Body of pancreas (tissue), 4 donors: ENCODE data around the gene PRM1.

Experiments used
- POLR2A ChIP-seq, 3 donors: fragments of 450-650 bp; IDR thresholded peaks; one replicate each; pipeline ENCODE4 v1.6.1; 2016; ENCODE audit warnings: antibody characterized with exemption in 3 of 3, mild to moderate bottlenecking in 2 of 3
- TF ChIP-seq, protein P1 (sequence below), 7 experiments: fragments of 450-650 bp in 4 of 7; fragments of 200-600 bp in 3 of 7; sonication (generic) in 3 of 7; IDR thresholded peaks; one replicate each; pipeline ENCODE4 v1.5.1; 2016 to 2019; ENCODE audit warnings: antibody characterized with exemption in 7 of 7

DNA sequence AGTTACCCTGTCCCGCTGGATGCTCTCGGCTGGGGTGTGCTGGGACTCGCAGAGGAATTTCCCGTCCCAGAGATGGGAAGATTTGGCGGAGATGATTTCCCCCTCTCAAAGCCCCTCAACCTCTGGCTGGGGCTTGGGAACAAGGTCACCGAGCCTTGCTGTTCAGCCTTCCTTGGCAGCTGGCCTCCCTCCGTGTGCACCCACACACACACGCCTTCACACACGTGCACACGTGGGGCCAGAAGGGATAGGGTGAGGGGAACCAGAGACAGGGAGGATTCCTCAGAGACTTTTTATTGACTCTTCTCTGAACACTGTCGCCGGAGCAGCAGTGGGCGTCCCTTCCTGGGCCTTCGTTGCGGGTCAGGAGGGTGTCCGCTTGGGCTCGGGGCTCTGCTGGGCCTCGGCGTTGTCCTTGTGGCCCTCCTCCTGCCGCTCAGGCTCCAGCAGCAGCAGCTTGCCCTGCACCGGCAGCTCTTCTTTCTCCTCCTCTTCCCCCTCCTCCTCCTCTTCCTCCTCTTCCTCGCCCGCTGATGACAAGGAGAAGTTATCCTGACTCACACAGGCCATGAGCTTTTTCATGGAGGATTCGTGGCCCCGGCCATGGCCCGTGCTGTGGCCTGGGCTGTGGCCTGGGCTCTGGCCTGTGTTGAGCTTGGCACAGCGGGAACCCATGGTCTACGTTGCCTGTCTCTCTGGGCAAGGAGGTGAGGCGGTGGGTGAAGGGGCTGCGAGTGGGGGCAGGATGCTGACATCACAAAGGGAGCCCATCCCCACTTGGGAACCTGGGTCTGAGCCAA, 8.0 kb downstream of the PRM1 start, which contains the start of gene PRM3:
- TF ChIP-seq, protein P1, sequence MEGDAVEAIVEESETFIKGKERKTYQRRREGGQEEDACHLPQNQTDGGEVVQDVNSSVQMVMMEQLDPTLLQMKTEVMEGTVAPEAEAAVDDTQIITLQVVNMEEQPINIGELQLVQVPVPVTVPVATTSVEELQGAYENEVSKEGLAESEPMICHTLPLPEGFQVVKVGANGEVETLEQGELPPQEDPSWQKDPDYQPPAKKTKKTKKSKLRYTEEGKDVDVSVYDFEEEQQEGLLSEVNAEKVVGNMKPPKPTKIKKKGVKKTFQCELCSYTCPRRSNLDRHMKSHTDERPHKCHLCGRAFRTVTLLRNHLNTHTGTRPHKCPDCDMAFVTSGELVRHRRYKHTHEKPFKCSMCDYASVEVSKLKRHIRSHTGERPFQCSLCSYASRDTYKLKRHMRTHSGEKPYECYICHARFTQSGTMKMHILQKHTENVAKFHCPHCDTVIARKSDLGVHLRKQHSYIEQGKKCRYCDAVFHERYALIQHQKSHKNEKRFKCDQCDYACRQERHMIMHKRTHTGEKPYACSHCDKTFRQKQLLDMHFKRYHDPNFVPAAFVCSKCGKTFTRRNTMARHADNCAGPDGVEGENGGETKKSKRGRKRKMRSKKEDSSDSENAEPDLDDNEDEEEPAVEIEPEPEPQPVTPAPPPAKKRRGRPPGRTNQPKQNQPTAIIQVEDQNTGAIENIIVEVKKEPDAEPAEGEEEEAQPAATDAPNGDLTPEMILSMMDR (IDR thresholded peaks at IDR 0.05), result no peak
- no peak for TF ChIP-seq POLR2A (IDR thresholded peaks at IDR 0.05)
